SK-N-SH (cell line): ENCODE results near the gene ARHGEF11. TPM values are rescaled to one million over a fixed set of nuclear protein-coding genes. Genes with fewer than 3 reads are reported as not detected.

Experiments
- CTCF ChIA-PET: fragments of 300-600, 350-600 bp; formaldehyde crosslinking; extraction: SDS; loops from one replicate; lab custom pipeline; 2021; lab: Yijun Ruan, JAX
- POLR2A ChIA-PET: fragments of 350-600 bp; sonication (Branson Sonifier 250); formaldehyde crosslinking; extraction: SDS; loops from one replicate; lab custom pipeline; 2020; ENCODE audit warnings: antibody characterized with exemption, inconsistent platforms; lab: Yijun Ruan, JAX
- DNase-seq: peaks from one replicate; pipeline ENCODE4 v3.0.0; 2012
- H2AFZ ChIP-seq: fragments of 200-600 bp; sonication (generic); 2 replicates; pipeline ENCODE4 v1.8.1; 2016; ENCODE audit warnings: antibody characterized with exemption, mild to moderate bottlenecking, low read depth
- H3F3A ChIP-seq: fragments of 200-600 bp; sonication (generic); replicated peaks from 2 replicates; pipeline ENCODE3; 2016; ENCODE audit warnings: antibody characterized with exemption, mild to moderate bottlenecking; ENCODE audit not compliant: insufficient read depth
- H3K27ac ChIP-seq, 2 experiments: fragments of 200-500 bp in 1 of 2; fragments of 200-600 bp in 1 of 2; sonication (Bioruptor generic) in 1 of 2; sonication (generic), shearing (Covaris generic) in 1 of 2; 2 replicates each; pipeline versions ENCODE4 v1.5.1 to v1.6.1; 2014 to 2016; ENCODE audit warnings: low read depth in 2 of 2, inconsistent platforms in 1 of 2, low read length in 1 of 2, mild to moderate bottlenecking in 1 of 2, mixed read lengths in 1 of 2
- H3K27me3 ChIP-seq: fragments of 200-600 bp; sonication (generic), shearing (Covaris generic); 2 replicates; pipeline ENCODE4 v1.6.1; 2016; ENCODE audit warnings: mixed run types; ENCODE audit not compliant: insufficient read depth
- H3K36me3 ChIP-seq, 2 experiments: fragments of 200-500 bp in 1 of 2; fragments of 200-600 bp in 1 of 2; sonication (Bioruptor generic) in 1 of 2; sonication (generic) in 1 of 2; replicated peaks in 1 of 2; 2 replicates each; pipeline versions ENCODE3 to v1.5.1; 2014 to 2016; ENCODE audit warnings: low read length in 1 of 2, mild to moderate bottlenecking in 1 of 2; ENCODE audit not compliant: insufficient read depth in 2 of 2, control insufficient read depth in 1 of 2
- H3K4me1 ChIP-seq, 2 experiments: fragments of 200-500 bp in 1 of 2; fragments of 200-600 bp in 1 of 2; sonication (Bioruptor generic) in 1 of 2; sonication (generic), shearing (Covaris generic) in 1 of 2; 2 replicates each; pipeline versions ENCODE4 v1.5.1 to v1.6.1; 2014 to 2016; ENCODE audit warnings: low read depth in 1 of 2, low read length in 1 of 2, mixed run types in 1 of 2; ENCODE audit not compliant: insufficient read depth in 2 of 2, control insufficient read depth in 1 of 2
- H3K4me2 ChIP-seq: fragments of 200-600 bp; sonication (generic), shearing (Covaris generic); 2 replicates; pipeline ENCODE4 v1.6.1; 2017; ENCODE audit warnings: mixed run types
- H3K4me3 ChIP-seq, 2 experiments: fragments of 200-500 bp in 1 of 2; fragments of 200-600 bp in 1 of 2; sonication (Bioruptor generic) in 1 of 2; sonication (generic), shearing (Covaris generic) in 1 of 2; 2 replicates each; pipeline versions ENCODE4 v1.5.1 to v1.8.1; 2014 to 2016; ENCODE audit warnings: low read depth in 2 of 2, inconsistent platforms in 1 of 2, low read length in 1 of 2, mild to moderate bottlenecking in 1 of 2, mixed read lengths in 1 of 2, moderate library complexity in 1 of 2
- H3K79me2 ChIP-seq: fragments of 200-600 bp; sonication (generic); 2 replicates; pipeline ENCODE4 v1.8.1; 2017; ENCODE audit warnings: mild to moderate bottlenecking; ENCODE audit not compliant: insufficient read depth
- H3K9ac ChIP-seq: fragments of 200-600 bp; sonication (generic); 2 replicates; pipeline ENCODE4 v1.6.1; 2017; ENCODE audit warnings: mixed run types
- H3K9me2 ChIP-seq: fragments of 200-600 bp; sonication (generic); 2 replicates; pipeline ENCODE4 v1.6.1; 2017; ENCODE audit warnings: mixed run types
- H3K9me3 ChIP-seq: fragments of 200-600 bp; sonication (generic); 2 replicates; pipeline ENCODE4 v1.6.1; 2017; ENCODE audit warnings: mixed run types, mild to moderate bottlenecking, moderate library complexity
- H4K20me1 ChIP-seq: fragments of 200-600 bp; sonication (generic); 2 replicates; pipeline ENCODE4 v1.6.1; 2017; ENCODE audit warnings: mild to moderate bottlenecking, mixed run types; ENCODE audit not compliant: insufficient read depth
- CTCF ChIP-seq: fragments of 200-600 bp; sonication (generic); IDR thresholded peaks from 2 replicates; pipeline ENCODE4 v1.6.1; 2017; ENCODE audit warnings: antibody characterized with exemption, mild to moderate bottlenecking, moderate library complexity
- ELF1 ChIP-seq: IDR thresholded peaks from 2 replicates; pipeline ENCODE4 v1.4.0; 2012
- EZH2phosphoT487 ChIP-seq: fragments of 200-600 bp; sonication (generic); IDR thresholded peaks from 2 replicates; pipeline ENCODE4 v1.6.1; 2017; ENCODE audit warnings: low read depth, mixed run types, mild to moderate bottlenecking, antibody characterized with exemption, moderate library complexity, borderline replicate concordance
- FOXJ3 ChIP-seq: sonication (generic); formaldehyde crosslinking; IDR thresholded peaks from 2 replicates; pipeline ENCODE4 v1.5.1; 2020; ENCODE audit warnings: mild to moderate bottlenecking, missing genetic modification reagents
- GABPA ChIP-seq: IDR thresholded peaks from 2 replicates; pipeline ENCODE4 v1.4.0; 2012; ENCODE audit warnings: low read depth, mild to moderate bottlenecking
- GATA2 ChIP-seq: sonication (generic); formaldehyde crosslinking; IDR thresholded peaks from 2 replicates; pipeline ENCODE4 v1.5.0; 2020; ENCODE audit warnings: mild to moderate bottlenecking, missing genetic modification reagents
- MAX ChIP-seq: IDR thresholded peaks from 2 replicates; pipeline ENCODE4 v1.4.0; 2012; ENCODE audit warnings: low read depth
- MEF2A ChIP-seq: IDR thresholded peaks from 2 replicates; pipeline ENCODE4 v1.4.0; 2012; ENCODE audit warnings: low read depth, borderline replicate concordance
- NRF1 ChIP-seq: IDR thresholded peaks from 2 replicates; pipeline ENCODE4 v1.6.1; 2012; ENCODE audit warnings: low read depth, mild to moderate bottlenecking, low read length
- RAD21 ChIP-seq: IDR thresholded peaks from 2 replicates; pipeline ENCODE4 v1.6.1; 2012; ENCODE audit warnings: mild to moderate bottlenecking, low read length
- RFX5 ChIP-seq: IDR thresholded peaks from 2 replicates; pipeline ENCODE4 v1.6.1; 2012; ENCODE audit warnings: mild to moderate bottlenecking, improper control_type of control experiment, low read length
- TCF12 ChIP-seq: IDR thresholded peaks from 2 replicates; pipeline ENCODE4 v1.4.0; 2012
- USF2 ChIP-seq: fragments of 150-350 bp; IDR thresholded peaks from 2 replicates; pipeline ENCODE4 v1.6.1; 2017; ENCODE audit warnings: antibody characterized with exemption, low read length, low read depth, borderline replicate concordance
- YY1 ChIP-seq: IDR thresholded peaks from 2 replicates; pipeline ENCODE4 v1.4.0; 2012; ENCODE audit warnings: low read depth, mild to moderate bottlenecking
- ZBTB33 ChIP-seq: IDR thresholded peaks from 2 replicates; pipeline ENCODE4 v1.4.0; 2012; ENCODE audit warnings: low read depth, borderline replicate concordance
- WGBS: methylation state at CpG from one replicate; pipeline ENCODE4 v1.1.6; 2017; ENCODE audit warnings: low lambda C conversion rate; 5-methylcytosine and 5-hydroxymethylcytosine counted together
- polyA plus RNA-seq, 3 experiments: library from polyadenylated mRNA; depleted of rRNA; stranded (reverse); fragments of >200 nt; gene quantifications; 2 replicates each; pipeline ENCODE4 v1.2.3, GENCODE V29; 2012

Gene ARHGEF11
- polyA plus RNA-seq, 1 of the 3 experiments (the other 2 are of a cell fraction), result 19.0 TPM

- no peak for DNase-seq
- Histone ChIP-seq H3K4me1 (peaks cover 39 to 50% of the 10 kb centered on the region in 2 experiments; a peak in 3 of 4 replicates), H3K36me3 (no peaks in the 10 kb centered on the region), H4K20me1 (no peaks in the 10 kb centered on the region), H3K27ac (peak overlapping the region in 1 of 2 experiments; percentile 87; a peak in 1 of 4 replicates), H2AFZ (no peak overlapping the region), H3K9me2 (no peaks in the 10 kb centered on the region), H3K4me3 (no peak overlapping the region), H3K27me3 (no peaks in the 10 kb centered on the region), H3K9me3 (no peaks in the 10 kb centered on the region), H3F3A (peaks cover 40% of the 10 kb centered on the region), H3K9ac (no peak overlapping the region), H3K79me2 (no peaks in the 10 kb centered on the region)
- POLR2A ChIA-PET, result interaction anchor here (1.0 to 1.3 kb wide), 3 partner anchors 19 to 34 kb away, joined by 3 read pairs; no protein-coding TSS in a partner anchor
- WGBS, result 78% methylated on average over 5 of the region's 5 CpGs
- CTCF ChIA-PET, result interaction anchor here (0.7 to 16.2 kb wide), 12 partner anchors 9 to 263 kb away, joined by 3 to 308 read pairs (median 4); partner anchors contain the start of gene NTRK1
- TF ChIP-seq CTCF (no peak), YY1 (no peak), ELF1 (no peak)
- TF ChIP-seq, all 33 proteins: peak for 0
- H3K4me2 ChIP-seq, result no peak overlapping the region
These were observed 151.5 kb downstream of the ARHGEF11 start for GRCh38 chr1:156894001-156894400.

- H3K36me3 ChIP-seq, result no peaks in the 10 kb centered on the region
- ChIA-PET CTCF (interaction anchor here (0.8 to 21.6 kb wide), 15 partner anchors 7 to 263 kb away, joined by 4 to 455 read pairs (median 41); partner anchors contain the start of genes INSRR, ISG20L2, METTL25B and NTRK1), POLR2A (interaction anchor here (1.0 to 1.1 kb wide), 2 partner anchors 35 to 54 kb away, joined by 4 to 8 read pairs; no protein-coding TSS in a partner anchor)
- no peak within 1 kb of the TSS for H2AFZ ChIP-seq
- TF ChIP-seq EZH2phosphoT487 (no peak), YY1 (no peak), MEF2A (no peak), NRF1 (no peak), ZBTB33 (no peak), RFX5 (no peak), USF2 (no peak), MAX (no peak), FOXJ3 (CRISPR knock-in tag) (no peak), GABPA (no peak), TCF12 (no peak), RAD21 (no peak), GATA2 (CRISPR knock-in tag) (no peak), CTCF (no peak)
- 94% methylated on average over 45 of the region's 60 CpGs for WGBS
- H3K9ac ChIP-seq, result no peak within 1 kb of the TSS
- DNase-seq, result no peak
- no peaks in the 10 kb centered on the region for H3K79me2 ChIP-seq
- H3K9me3 ChIP-seq, result no peaks in the 10 kb centered on the region
- H3K27me3 ChIP-seq, result no peaks in the 10 kb centered on the region
- peaks cover 40% of the 10 kb centered on the region for H3F3A ChIP-seq
- no peak within 1 kb of the TSS for H3K4me2 ChIP-seq
- H3K4me1 ChIP-seq, result peaks cover 32 to 43% of the 10 kb centered on the region in 2 experiments; a peak in 3 of 4 replicates
- no peaks in the 10 kb centered on the region for H4K20me1 ChIP-seq
- no peaks in the 10 kb centered on the region for H3K9me2 ChIP-seq
- H3K4me3 ChIP-seq, result no peak within 1 kb of the TSS
- peak within 1 kb of the TSS in 1 of 2 experiments; percentile 87; a peak in 1 of 4 replicates for H3K27ac ChIP-seq
These were observed 152.2 kb downstream of the ARHGEF11 start, which contains the start of gene PEAR1 for GRCh38 chr1:156893048-156893953. Gene PEAR1, plus strand, starts transcription at chr1:156893718. Its CDS starts 10,209 bp downstream, at chr1:156903927.
